ENCODE data around the gene IKZF3. TPM values are rescaled to one million over a fixed set of nuclear protein-coding genes. Genes with fewer than 3 reads are reported as not detected.
"Not testable (repeated sequence)": the region's sequence is repeated elsewhere in the genome, so short reads cannot be mapped to it uniquely, and the experiment has no call there.

IKZF3 gene
- polyA plus RNA-seq (ENCODE audit: insufficient read length in 4 of 4): under 1 TPM; 0.14 to 0.33 (median 0.25) TPM

DNA sequence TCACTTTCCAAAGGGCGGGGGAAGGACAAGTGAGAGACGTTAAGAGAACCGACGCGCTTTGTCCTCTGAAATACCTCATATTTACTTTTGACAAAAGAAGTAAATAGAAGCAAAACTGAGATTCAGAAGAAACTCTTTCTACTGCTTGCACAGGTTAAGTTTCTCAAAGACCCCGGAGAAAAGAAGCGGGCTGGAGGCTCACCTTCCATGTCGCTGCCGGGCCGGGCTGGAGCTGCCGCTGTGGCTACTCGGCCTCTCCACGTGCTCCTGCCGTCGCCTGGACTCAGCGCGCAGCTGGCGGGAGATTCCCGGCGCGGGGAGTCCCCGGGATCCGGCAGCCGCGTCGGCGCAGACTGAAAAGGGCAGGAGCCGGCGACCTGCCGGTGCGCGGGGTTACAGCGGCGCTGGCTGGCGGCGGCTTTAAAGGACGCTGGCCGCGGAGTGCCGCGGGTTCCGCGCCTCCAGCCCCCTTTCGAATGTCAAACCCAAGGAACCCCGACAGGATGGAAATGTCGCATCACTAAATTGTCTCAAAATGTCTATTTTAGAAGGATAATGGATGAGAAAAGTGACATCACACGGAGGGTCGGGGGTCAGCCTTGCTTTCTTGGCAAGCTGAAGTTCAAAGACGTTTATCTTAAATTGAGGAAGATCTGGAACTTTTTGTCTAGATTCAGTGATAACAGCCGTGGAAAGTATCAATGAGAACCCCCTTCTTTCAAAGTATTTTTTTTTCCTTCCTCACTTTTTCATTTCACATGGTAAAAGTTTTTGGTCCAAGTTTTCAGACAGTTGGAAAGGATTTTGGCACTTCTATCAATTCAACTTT, at the start of gene IKZF3:
TSS of gene IKZF3 (minus strand) at position 395 of the 829 bp plus-strand sequence. CDS start at position 209, 186 bp downstream.
- DNase-seq (ENCODE audit: low read depth in 4 of 4, low spot score in 2 of 4): peak in 1 of 4 donors; percentile 26

DNA sequence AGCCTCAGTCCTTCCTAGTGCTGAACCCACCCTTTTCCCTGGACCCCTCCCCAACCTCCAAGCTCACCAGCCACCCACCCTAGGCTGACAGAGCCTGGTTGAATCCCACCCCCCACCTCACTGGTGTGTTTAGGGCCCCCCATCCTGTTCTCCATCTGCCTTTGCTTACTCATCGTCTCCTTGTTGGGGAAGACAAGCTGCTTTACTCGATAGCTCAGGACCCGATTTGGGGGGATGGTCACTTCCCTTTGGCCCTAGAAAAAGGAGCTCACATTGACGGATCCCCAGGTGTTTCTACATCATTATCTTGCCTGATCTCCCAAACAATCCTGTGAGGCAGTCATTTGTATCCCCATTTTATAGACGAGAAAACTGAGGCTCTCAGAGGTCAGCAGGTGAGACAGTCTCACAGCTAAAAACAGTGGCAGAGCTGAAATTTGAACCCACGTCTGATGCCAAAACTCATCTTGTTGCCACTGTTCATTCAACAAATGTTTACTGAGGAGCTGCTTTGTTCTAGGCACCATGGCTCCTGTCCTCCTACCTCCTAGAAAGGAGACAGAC, 44.8 kb upstream of the IKZF3 start:
- no peak for DNase-seq (ENCODE audit: low read depth in 4 of 4, low spot score in 2 of 4)

- DNase-seq (ENCODE audit: low read depth in 4 of 4, low spot score in 2 of 4): no peak
Measured at GRCh38 chr17:39904990-39905288, 40.8 kb upstream of the IKZF3 start.

DNA sequence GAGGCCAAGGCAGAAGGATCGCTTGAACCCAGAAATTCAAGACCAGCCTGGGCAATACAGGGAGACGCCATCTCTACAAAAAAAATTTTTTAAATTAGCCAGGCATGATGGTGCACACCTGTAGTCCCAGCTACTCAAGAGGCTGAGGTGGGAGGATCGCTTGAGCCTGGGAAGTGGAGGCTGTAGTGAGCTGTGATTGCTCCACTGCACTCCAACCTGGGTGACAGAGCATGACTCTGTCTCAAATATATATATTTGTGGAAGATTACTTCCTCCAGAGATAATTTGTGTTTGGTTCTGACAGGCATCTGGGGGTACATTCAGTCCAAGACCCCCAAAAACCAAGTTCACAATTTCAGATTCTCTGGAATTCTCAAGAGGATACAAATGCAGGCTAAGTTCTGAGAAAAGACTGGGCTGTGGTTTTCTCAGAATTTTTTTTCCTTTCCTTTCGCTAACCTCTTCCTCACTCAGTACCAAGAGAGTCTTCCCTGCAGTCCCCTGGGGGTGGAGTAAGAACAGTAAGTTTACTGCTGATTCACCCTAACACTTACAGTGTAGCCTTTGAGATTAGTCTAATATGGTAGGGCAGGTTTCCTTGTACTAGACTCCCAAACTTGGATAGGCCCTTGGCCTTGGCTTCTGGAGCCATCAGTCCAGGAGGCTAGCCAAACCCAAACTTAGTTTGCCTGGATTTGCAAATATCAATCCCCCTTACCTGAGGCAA, 39.2 kb upstream of the IKZF3 start:
- DNase-seq (ENCODE audit: low read depth in 4 of 4, low spot score in 2 of 4): no peak

DNA sequence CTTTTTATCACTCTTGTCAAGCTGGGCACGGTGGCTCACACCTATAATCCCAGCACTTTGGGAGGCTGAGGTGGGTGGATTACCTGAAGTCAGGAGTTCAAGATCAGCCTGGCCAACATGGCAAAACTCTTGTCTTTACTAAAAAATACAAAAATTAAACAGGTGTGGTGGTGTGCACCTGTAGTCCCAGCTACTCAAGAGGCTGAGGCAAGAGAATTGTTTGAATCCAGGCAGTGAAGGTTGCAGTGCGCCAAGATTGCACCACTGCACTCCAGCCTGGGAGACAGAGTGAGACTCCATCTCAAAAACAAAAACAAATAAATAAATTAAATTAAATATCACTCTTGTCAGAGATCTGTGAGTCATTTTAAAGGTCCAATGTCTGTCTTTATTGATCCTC, 37.9 kb upstream of the IKZF3 start:
- not testable (repeated sequence) for DNase-seq (ENCODE audit: low read depth in 4 of 4, low spot score in 2 of 4)

DNA sequence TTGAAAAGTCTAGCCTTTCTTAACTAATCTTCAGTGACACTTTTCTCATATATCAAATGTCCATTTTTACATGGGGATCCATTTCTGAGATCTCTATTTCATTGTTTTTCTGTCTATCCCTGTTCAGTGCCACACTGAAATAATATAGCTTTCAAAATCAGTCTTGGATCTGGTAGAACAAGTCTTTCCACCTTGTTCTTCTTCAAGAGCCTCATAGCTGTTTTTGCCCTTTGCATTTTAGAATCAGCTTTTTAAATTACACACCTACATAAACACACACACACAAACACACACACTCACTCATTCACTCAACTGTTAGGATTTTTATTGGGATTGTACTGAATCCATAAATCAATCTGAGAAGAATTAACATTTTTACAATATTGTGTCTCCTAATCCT, 35.1 kb upstream of the IKZF3 start:
- DNase-seq (ENCODE audit: low read depth in 4 of 4, low spot score in 2 of 4): no peak

DNA sequence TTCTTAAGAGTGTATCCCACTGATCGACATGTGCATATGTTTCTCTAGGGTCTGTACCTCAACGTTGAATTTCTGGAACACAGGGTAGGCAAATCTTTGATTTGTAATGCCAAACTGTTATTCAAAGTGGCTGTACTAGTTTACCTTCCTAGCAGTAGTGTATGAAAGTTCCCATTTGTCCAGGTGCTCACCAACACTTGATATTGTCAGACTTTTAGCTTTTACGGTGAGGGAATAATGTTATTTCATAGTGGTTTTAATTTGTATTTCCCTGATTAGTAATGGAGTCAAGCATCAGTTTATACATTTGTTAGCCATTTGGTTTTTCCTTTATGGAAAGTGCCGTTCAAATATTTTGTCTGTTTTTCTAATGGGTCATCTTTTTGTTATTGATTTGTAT, 34.0 kb upstream of the IKZF3 start:
- DNase-seq (ENCODE audit: low read depth in 4 of 4, low spot score in 2 of 4): no peak

- no peak for DNase-seq (ENCODE audit: low read depth in 4 of 4, low spot score in 2 of 4)
Measured at GRCh38 chr17:39894681-39895376, 30.7 kb upstream of the IKZF3 start.

DNA sequence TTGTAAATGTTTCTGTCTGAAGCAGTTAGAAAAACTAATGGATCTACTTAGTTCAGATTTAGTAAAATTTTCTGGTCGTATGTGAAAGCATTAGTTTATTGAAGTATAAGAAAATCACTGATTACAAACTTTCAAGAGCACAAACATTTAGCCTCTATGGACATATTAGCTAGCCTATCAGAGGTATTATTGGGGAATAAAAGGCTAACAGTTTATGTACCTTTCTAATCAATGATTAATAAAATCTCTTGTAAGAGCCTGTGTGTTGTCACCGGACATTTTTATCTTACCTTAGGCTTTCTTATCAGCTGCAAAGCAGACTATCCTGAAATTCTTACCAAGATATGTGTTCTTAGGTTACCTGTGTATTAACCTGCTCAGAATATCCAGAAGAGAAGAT, 25.1 kb upstream of the IKZF3 start:
- no peak for DNase-seq (ENCODE audit: low read depth in 4 of 4, low spot score in 2 of 4)

DNA sequence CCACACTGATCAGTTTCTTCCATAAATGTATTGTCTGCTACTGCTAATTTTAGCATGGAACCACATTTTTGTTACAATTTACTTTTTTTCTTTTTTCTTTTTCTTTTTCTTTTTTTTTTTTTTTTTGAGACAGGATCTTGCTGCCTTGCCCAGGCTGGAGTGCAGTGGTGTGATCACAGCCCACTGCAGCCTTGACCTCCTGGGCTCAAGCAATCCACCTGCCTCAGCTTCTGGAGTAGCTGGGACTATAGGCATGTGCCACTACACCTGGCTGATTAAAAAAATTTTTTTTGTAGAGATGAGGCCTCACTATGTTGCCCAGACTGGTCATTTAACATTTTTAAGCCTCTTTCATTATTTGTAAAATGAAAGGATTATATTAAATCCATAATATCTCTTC, 23.0 kb upstream of the IKZF3 start:
- no peak for DNase-seq (ENCODE audit: low read depth in 4 of 4, low spot score in 2 of 4)

GRCh38 chr17:39886102-39886501, 22.0 kb upstream of the IKZF3 start:
- DNase-seq (ENCODE audit: low read depth in 4 of 4, low spot score in 2 of 4): not testable (repeated sequence)

- no peak for DNase-seq (ENCODE audit: low read depth in 4 of 4, low spot score in 2 of 4)
Measured at GRCh38 chr17:39872751-39873150, 8.6 kb upstream of the IKZF3 start.

DNA sequence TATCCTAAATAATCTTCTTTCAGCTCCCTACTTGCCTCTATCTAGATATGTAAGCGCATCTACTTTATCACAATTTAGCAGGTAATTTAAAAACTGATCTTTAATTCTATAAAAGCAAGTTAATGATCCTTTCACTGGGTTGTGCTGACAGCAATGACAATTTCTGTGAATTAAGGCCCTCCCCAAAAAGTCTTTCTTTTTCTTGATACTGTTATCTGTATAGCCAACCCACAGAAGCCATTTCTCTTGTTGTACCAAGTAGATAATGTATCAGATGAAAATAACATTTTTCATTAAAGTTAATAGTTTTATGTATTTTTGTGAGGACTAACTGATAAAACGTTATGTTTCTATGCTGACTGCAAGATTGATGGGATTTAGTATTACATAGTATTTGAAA, 7.7 kb upstream of the IKZF3 start:
- no peak for DNase-seq (ENCODE audit: low read depth in 4 of 4, low spot score in 2 of 4)

GRCh38 chr17:39870776-39871175, 6.7 kb upstream of the IKZF3 start:
- no peak for DNase-seq (ENCODE audit: low read depth in 4 of 4, low spot score in 2 of 4)

DNA sequence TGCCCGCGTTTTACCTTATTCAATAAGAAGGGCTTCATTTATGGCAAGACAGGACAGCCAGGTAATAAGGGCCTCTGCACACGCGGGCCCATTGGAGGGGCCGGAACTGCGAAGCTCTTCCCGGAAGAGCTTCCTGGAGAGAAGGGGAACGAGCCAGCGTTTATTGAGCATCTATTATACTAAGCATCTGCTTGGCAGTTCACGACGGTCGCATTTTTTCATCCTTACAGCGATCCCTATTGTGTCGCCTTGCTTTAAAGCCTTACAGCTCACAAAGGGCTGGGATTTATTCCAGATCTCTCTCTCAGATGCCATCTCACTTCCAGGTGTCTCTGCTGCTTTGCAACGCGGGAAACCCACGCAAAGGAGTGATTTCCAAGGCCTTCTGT, 4.4 kb upstream of the IKZF3 start:
- no peak for DNase-seq (ENCODE audit: low read depth in 4 of 4, low spot score in 2 of 4)

DNA sequence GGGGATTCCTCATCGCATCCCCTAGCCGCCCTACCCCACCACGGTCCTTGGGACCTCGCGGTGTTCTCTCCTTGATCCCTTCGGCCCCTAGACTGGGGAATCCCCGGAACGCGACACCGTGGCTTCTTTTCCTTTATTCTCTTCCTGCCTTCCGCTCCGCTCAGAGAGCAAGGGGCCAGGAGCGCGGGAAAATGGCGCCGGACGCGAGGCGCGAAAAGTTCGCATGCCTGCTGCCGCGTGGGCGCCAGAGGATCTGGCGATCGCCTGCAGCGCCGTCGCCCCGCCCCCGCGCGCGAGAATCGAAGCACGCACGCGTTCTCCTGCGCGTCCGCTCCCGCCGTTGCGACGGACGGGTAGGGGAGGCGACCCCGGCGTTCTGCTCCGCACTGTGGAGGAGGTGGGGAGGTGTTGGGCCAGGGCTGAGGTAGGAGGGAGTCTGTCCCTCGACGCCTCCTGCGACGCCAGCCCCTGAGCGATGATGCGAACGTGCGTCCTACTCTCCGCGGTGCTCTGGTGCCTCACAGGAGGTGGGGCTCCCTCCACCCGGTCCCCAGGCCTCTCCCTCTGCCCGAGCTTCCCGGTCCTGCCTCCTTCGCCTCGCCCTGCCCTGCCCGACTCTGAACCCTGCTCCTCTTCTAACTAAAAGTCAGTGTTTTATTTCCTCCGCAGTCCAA, 3.9 kb upstream of the IKZF3 start, which contains the start of gene ZPBP2:
TSS of gene ZPBP2 (plus strand) at position 323 of the 674 bp plus-strand sequence. CDS start at position 476, 153 bp downstream.
- no peak for DNase-seq (ENCODE audit: low read depth in 4 of 4, low spot score in 2 of 4)

GRCh38 chr17:39867084-39867879, 3.2 kb upstream of the IKZF3 start:
- DNase-seq (ENCODE audit: low read depth in 4 of 4, low spot score in 2 of 4): no peak

- no peak for DNase-seq (ENCODE audit: low read depth in 4 of 4, low spot score in 2 of 4)
Measured at GRCh38 chr17:39866013-39866730, 2.1 kb upstream of the IKZF3 start.
